ENCODE data around the gene SCMH1.

Gene SCMH1

GRCh38 chr1:41097105-41097504, 145.0 kb downstream of the SCMH1 start:
- DNase-seq (ENCODE audit: low read depth in 2 of 2) = no peak

- no peak for DNase-seq (ENCODE audit: low read depth in 2 of 2)
Measured at GRCh38 chr1:41093826-41094225, 148.3 kb downstream of the SCMH1 start.

- DNase-seq (ENCODE audit: low read depth in 2 of 2) = no peak
Measured at GRCh38 chr1:41086921-41087320, 155.2 kb downstream of the SCMH1 start.

GRCh38 chr1:41078616-41079015, 163.5 kb downstream of the SCMH1 start:
- DNase-seq (ENCODE audit: low read depth in 2 of 2) = no peak

- DNase-seq (ENCODE audit: low read depth in 2 of 2) = no peak
Measured at GRCh38 chr1:41078193-41078592, 163.9 kb downstream of the SCMH1 start.

- DNase-seq (ENCODE audit: low read depth in 2 of 2) = no peak
Measured at GRCh38 chr1:41073971-41074370, 168.1 kb downstream of the SCMH1 start.

- DNase-seq (ENCODE audit: low read depth in 2 of 2) = no peak
Measured at GRCh38 chr1:41072051-41072450, 170.1 kb downstream of the SCMH1 start.

- no peak for DNase-seq (ENCODE audit: low read depth in 2 of 2)
Measured at GRCh38 chr1:41056907-41057306, 185.2 kb downstream of the SCMH1 start.

- DNase-seq (ENCODE audit: low read depth in 2 of 2) = no peak
Measured at GRCh38 chr1:41053316-41053715, 188.8 kb downstream of the SCMH1 start.

GRCh38 chr1:41051022-41051421, 191.1 kb downstream of the SCMH1 start:
- no peak for DNase-seq (ENCODE audit: low read depth in 2 of 2)

GRCh38 chr1:41048540-41048939, 193.6 kb downstream of the SCMH1 start:
- DNase-seq (ENCODE audit: low read depth in 2 of 2) = no peak

GRCh38 chr1:41046347-41046775, 195.7 kb downstream of the SCMH1 start:
- no peak for DNase-seq (ENCODE audit: low read depth in 2 of 2)

- no peak for DNase-seq (ENCODE audit: low read depth in 2 of 2)
Measured at GRCh38 chr1:41045740-41046139, 196.4 kb downstream of the SCMH1 start.

GRCh38 chr1:41044187-41044586, 197.9 kb downstream of the SCMH1 start:
- DNase-seq (ENCODE audit: low read depth in 2 of 2) = no peak

- DNase-seq (ENCODE audit: low read depth in 2 of 2) = no peak
Measured at GRCh38 chr1:41041614-41042270, 200.4 kb downstream of the SCMH1 start.

GRCh38 chr1:41038110-41038509, 204.0 kb downstream of the SCMH1 start:
- no peak for DNase-seq (ENCODE audit: low read depth in 2 of 2)

GRCh38 chr1:41037116-41037903, 204.8 kb downstream of the SCMH1 start:
- DNase-seq (ENCODE audit: low read depth in 2 of 2) = no peak

GRCh38 chr1:41033272-41033671, 208.8 kb downstream of the SCMH1 start:
- DNase-seq (ENCODE audit: low read depth in 2 of 2) = no peak

- DNase-seq (ENCODE audit: low read depth in 2 of 2) = no peak
Measured at GRCh38 chr1:41032147-41032546, 210.0 kb downstream of the SCMH1 start.

- no peak for DNase-seq (ENCODE audit: low read depth in 2 of 2)
Measured at GRCh38 chr1:41030872-41031616, 211.1 kb downstream of the SCMH1 start.

GRCh38 chr1:41028034-41028642, 214.0 kb downstream of the SCMH1 start:
- DNase-seq (ENCODE audit: low read depth in 2 of 2) = no peak

All from stimulated activated CD4-positive, alpha-beta T cell treated with anti-CD3 and anti-CD28 coated beads, Interleukin-1b, Interleukin-23, amount 100 ng/mL, for 4 hours (primary cell).